Natural killer cell treated with Interleukin-12 subunit alpha and Interleukin-12 subunit beta and Interleukin-15 and Interleukin-18, amount 100 ng/mL, for 72 hours (primary cell): ENCODE measurements around the gene LCE1F. TPM values are rescaled to one million over a fixed set of nuclear protein-coding genes. Genes with fewer than 3 reads are reported as not detected.

Experiments
- ATAC-seq, 2 donors: fragments of 150-1000 bp; cut with Tn5 transposase in 1 of 2; sonication (Bioruptor Pico), chemical (Tn5 transposase) in 1 of 2; 2 replicates each; pipeline ENCODE4 v1.10.0; 2021
- DNase-seq: peaks from one replicate; pipeline ENCODE4 v3.0.0; 2022; ENCODE audit warnings: low spot score
- H3K27ac Mint-ChIP-seq, 2 donors: 1 replicate in 1 of 2; 2 replicates in 1 of 2; pipeline ENCODE4 v1.8.0; 2022; ENCODE audit warnings: mixed read lengths in 2 of 2, mild to moderate bottlenecking in 1 of 2, moderate library complexity in 1 of 2
- H3K27me3 Mint-ChIP-seq, 2 donors: 1 replicate in 1 of 2; 2 replicates in 1 of 2; pipeline ENCODE4 v1.8.0; 2022; ENCODE audit warnings: mixed read lengths in 2 of 2
- H3K36me3 Mint-ChIP-seq: one replicate; pipeline ENCODE4 v1.8.0; 2022; ENCODE audit warnings: mixed read lengths
- H3K4me1 Mint-ChIP-seq, 2 donors: 1 replicate in 1 of 2; 2 replicates in 1 of 2; pipeline ENCODE4 v1.8.0; 2022; ENCODE audit warnings: low read depth in 2 of 2, mixed read lengths in 2 of 2, mild to moderate bottlenecking in 1 of 2
- H3K4me3 Mint-ChIP-seq: one replicate; pipeline ENCODE4 v1.8.0; 2022; ENCODE audit warnings: mixed read lengths
- H3K9me3 Mint-ChIP-seq: 2 replicates; pipeline ENCODE4 v1.8.0; 2022; ENCODE audit warnings: mixed read lengths
- total RNA-seq, 2 donors: library from RNA; stranded (reverse); gene quantifications; one replicate each; pipeline ENCODE4 v1.2.3, GENCODE V29; 2022

LCE1F gene
- not detected for total RNA-seq

- Mint-ChIP-seq H3K27me3 (peaks cover 20 to 58% of the 10 kb centered on the region in 2 donors), H3K4me3 (no peak within 1 kb of the TSS), H3K27ac (no peak within 1 kb of the TSS), H3K36me3 (no peaks in the 10 kb centered on the region), H3K4me1 (no peaks in the 10 kb centered on the region), H3K9me3 (no peaks in the 10 kb centered on the region)
- ATAC-seq (no peak), DNase-seq (no peak)
These were observed at the start of gene LCE1F for GRCh38 chr1:152774875-152775274. TSS of gene LCE1F (plus strand) at chr1:152775140. CDS start at chr1:152776372, 1,232 bp downstream.

- H3K27me3 Mint-ChIP-seq = peaks cover 13 to 14% of the 10 kb centered on the region in 2 donors
- no peak overlapping the region for H3K4me3 Mint-ChIP-seq
- no peak for ATAC-seq
- no peaks in the 10 kb centered on the region for H3K9me3 Mint-ChIP-seq
- no peaks in the 10 kb centered on the region for H3K36me3 Mint-ChIP-seq
- no peak overlapping the region for H3K27ac Mint-ChIP-seq
- H3K4me1 Mint-ChIP-seq = no peaks in the 10 kb centered on the region
- no peak for DNase-seq
These were observed 49.7 kb upstream of the LCE1F start for GRCh38 chr1:152725261-152725660.

- no peaks in the 10 kb centered on the region for H3K4me1 Mint-ChIP-seq
- no peaks in the 10 kb centered on the region for H3K36me3 Mint-ChIP-seq
- no peaks in the 10 kb centered on the region for H3K9me3 Mint-ChIP-seq
- H3K27ac Mint-ChIP-seq = no peak overlapping the region
- no peak for DNase-seq
- H3K27me3 Mint-ChIP-seq = peaks cover 5% of the 10 kb centered on the region in 2 donors
- ATAC-seq = no peak
- no peak overlapping the region for H3K4me3 Mint-ChIP-seq
These were observed 46.0 kb upstream of the LCE1F start for GRCh38 chr1:152728986-152729385.

DNA sequence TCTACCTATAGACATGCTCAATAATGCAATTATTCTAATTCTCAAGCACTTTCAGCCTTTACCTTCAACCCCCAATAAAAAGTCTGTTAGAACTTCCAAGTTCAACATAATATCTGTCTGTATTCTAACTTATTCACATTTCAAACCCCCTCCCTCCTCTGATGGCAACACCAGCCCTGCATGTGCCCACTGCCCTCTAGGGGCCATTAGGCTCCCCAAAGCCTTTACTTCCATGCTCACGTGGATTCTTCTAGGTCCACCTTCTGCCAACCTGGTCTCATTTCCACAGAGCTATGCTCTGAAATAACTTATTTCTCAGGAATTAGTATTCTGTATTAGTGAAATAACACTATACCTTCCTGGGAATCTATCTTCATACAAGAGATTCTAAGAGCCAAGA lies 39.3 kb upstream of the LCE1F start:
- DNase-seq (no peak), ATAC-seq (no peak)
- H3K27ac Mint-ChIP-seq = no peak overlapping the region
- H3K4me3 Mint-ChIP-seq = no peak overlapping the region
- no peaks in the 10 kb centered on the region for H3K9me3 Mint-ChIP-seq
- no peaks in the 10 kb centered on the region for H3K36me3 Mint-ChIP-seq
- peaks cover 23 to 48% of the 10 kb centered on the region in 2 donors for H3K27me3 Mint-ChIP-seq
- no peaks in the 10 kb centered on the region for H3K4me1 Mint-ChIP-seq

DNA sequence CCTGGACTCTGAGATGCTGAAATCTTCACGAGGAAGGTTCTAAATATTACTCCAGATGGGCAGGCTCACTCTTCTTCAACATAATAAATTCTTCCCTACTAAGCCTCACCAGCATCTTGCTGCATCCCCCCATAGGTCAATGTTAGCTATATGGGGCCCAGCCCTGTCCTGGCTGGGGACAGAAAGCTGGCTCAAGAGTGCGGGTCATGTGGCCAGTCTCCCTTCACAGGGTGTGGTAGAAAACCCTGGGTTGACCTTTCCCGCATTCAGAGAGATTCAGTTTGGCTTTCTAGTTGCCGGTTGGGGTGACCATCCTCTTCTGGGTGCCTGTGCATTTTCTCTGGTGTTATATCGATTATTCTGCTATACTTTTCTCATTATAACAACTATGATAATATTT lies 36.9 kb upstream of the LCE1F start:
- no peak overlapping the region for H3K27ac Mint-ChIP-seq
- DNase-seq = no peak
- no peak for ATAC-seq
- no peak overlapping the region for H3K4me3 Mint-ChIP-seq
- no peaks in the 10 kb centered on the region for H3K9me3 Mint-ChIP-seq
- H3K36me3 Mint-ChIP-seq = no peaks in the 10 kb centered on the region
- H3K27me3 Mint-ChIP-seq = peaks cover 32 to 55% of the 10 kb centered on the region in 2 donors
- no peaks in the 10 kb centered on the region for H3K4me1 Mint-ChIP-seq

- Mint-ChIP-seq H3K27ac (no peak overlapping the region), H3K36me3 (no peaks in the 10 kb centered on the region), H3K27me3 (peaks cover 36 to 51% of the 10 kb centered on the region in 2 donors), H3K4me1 (no peaks in the 10 kb centered on the region), H3K4me3 (no peak overlapping the region), H3K9me3 (no peaks in the 10 kb centered on the region)
- ATAC-seq = no peak
- DNase-seq = no peak
These were observed 35.1 kb upstream of the LCE1F start for GRCh38 chr1:152739841-152740240.

- no peak for DNase-seq
- peaks cover 31 to 50% of the 10 kb centered on the region in 2 donors for H3K27me3 Mint-ChIP-seq
- ATAC-seq = no peak
These were observed 33.3 kb upstream of the LCE1F start for GRCh38 chr1:152741656-152742055.

DNA sequence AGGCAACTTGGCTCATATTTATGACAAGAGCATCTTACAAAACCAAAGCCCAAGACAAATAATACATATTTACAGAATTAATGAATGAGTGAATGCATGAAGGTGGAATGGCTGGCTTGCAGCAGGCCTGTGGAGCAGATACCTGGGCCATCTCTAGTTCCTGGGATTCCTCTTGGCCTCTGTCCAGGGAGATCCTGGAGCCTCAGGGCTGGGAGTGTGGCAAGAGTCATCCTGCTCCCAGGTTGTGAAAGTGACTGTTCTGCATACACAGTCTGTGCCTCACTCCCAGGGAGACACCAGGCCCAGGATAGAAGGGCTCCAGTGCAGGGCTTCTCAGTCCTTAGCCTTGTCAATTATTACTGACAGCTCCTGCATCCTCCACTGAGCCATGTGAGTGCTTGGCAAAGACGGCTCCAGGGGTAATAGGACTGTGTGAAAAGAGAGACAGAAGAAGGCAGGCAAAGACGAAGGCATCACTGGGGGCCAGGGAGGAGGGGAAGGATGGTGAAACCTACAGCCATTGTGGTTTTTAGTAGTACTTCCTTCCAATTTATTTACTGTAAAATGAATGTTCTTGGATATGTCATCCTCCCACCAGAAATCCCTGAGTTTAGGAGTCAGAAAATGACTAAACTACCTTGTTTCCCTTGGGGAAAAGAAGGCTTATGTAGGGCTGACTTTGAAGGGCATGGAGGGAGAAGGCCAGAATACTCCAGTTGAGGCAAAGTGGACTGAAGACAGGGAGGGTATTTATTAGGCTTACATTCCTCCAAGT lies 31.4 kb upstream of the LCE1F start:
- no peak overlapping the region for H3K4me3 Mint-ChIP-seq
- H3K27me3 Mint-ChIP-seq = peaks cover 27 to 51% of the 10 kb centered on the region in 2 donors
- H3K27ac Mint-ChIP-seq = no peak overlapping the region
- no peaks in the 10 kb centered on the region for H3K9me3 Mint-ChIP-seq
- H3K4me1 Mint-ChIP-seq = no peaks in the 10 kb centered on the region
- DNase-seq (no peak), ATAC-seq (no peak)
- no peaks in the 10 kb centered on the region for H3K36me3 Mint-ChIP-seq

More at GRCh38 chr1:152741656-152742055, 33.3 kb upstream of the LCE1F start:
- no peak overlapping the region for H3K27ac Mint-ChIP-seq
- no peaks in the 10 kb centered on the region for H3K36me3 Mint-ChIP-seq
- no peaks in the 10 kb centered on the region for H3K4me1 Mint-ChIP-seq
- no peak overlapping the region for H3K4me3 Mint-ChIP-seq
- no peaks in the 10 kb centered on the region for H3K9me3 Mint-ChIP-seq

- Mint-ChIP-seq H3K27ac (no peak overlapping the region), H3K27me3 (peaks cover 24 to 48% of the 10 kb centered on the region in 2 donors), H3K36me3 (no peaks in the 10 kb centered on the region), H3K4me1 (no peaks in the 10 kb centered on the region), H3K4me3 (no peak overlapping the region), H3K9me3 (no peaks in the 10 kb centered on the region)
- DNase-seq (no peak), ATAC-seq (no peak)
These were observed 29.6 kb upstream of the LCE1F start for GRCh38 chr1:152745289-152745704.

DNA sequence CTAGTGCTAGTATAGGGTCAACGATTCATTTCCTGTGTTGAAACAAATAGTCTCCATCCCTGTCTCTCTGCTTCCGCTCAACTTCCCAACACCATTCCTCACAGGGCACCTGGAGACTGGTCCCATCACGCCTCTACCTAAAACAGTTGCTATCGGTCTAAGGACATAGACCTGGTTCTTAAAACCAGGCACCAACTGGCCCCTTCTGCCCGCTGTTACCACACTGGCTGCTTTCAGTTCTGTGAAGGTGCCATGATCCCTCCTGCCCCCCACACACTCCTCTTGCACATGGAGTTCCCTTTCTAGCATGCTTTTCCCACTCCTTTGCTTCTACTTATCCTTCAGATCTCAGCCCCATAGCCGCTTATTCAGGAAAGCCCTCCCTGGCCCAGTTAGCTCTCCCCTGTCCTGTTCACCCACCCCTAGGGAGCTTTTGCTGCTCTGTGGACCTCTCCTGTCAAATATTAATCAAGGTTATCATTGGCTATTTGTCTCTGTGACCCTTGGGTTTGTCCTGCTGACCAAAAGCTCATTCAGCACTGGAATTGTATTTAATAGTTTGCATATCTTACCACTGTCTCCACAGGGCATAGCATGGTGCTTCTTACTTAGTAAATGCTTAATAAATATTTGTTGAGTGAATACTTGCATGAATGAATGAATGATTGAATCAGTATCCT lies 29.0 kb upstream of the LCE1F start:
- Mint-ChIP-seq H3K9me3 (no peaks in the 10 kb centered on the region), H3K4me1 (no peaks in the 10 kb centered on the region), H3K36me3 (no peaks in the 10 kb centered on the region), H3K27me3 (peaks cover 30 to 54% of the 10 kb centered on the region in 2 donors), H3K27ac (no peak overlapping the region), H3K4me3 (no peak overlapping the region)
- DNase-seq (no peak), ATAC-seq (no peak)

GRCh38 chr1:152747831-152748230 lies 27.1 kb upstream of the LCE1F start:
- no peaks in the 10 kb centered on the region for H3K36me3 Mint-ChIP-seq
- H3K9me3 Mint-ChIP-seq = no peaks in the 10 kb centered on the region
- no peak overlapping the region for H3K4me3 Mint-ChIP-seq
- ATAC-seq (no peak), DNase-seq (no peak)
- H3K4me1 Mint-ChIP-seq = no peaks in the 10 kb centered on the region
- H3K27me3 Mint-ChIP-seq = peaks cover 32 to 67% of the 10 kb centered on the region in 2 donors
- no peak overlapping the region for H3K27ac Mint-ChIP-seq

DNA sequence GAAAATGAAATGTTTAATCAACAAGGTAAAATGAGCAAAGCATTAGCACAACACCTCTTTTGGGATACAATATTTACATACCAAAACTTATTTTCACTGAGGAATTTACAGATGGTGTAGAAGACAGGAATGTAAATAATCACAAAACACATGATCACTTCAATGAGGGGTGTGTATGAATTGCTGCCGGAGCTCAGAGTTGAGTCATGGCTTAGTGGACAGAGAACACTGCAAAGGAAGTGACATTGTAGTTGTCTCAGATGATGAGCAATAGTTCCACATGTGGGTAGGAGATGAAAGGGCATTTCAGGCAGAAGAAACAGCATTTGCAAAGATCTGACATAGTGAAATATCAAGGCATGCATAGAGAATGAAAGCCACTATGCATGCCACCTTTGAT lies 22.7 kb upstream of the LCE1F start:
- ATAC-seq (no peak), DNase-seq (no peak)
- Mint-ChIP-seq H3K27me3 (peaks cover 36 to 75% of the 10 kb centered on the region in 2 donors), H3K9me3 (no peaks in the 10 kb centered on the region), H3K4me1 (no peaks in the 10 kb centered on the region), H3K36me3 (no peaks in the 10 kb centered on the region), H3K4me3 (no peak overlapping the region), H3K27ac (no peak overlapping the region)

- DNase-seq = no peak
- H3K4me3 Mint-ChIP-seq = no peak overlapping the region
- no peak for ATAC-seq
- no peaks in the 10 kb centered on the region for H3K9me3 Mint-ChIP-seq
- no peaks in the 10 kb centered on the region for H3K36me3 Mint-ChIP-seq
- H3K4me1 Mint-ChIP-seq = no peaks in the 10 kb centered on the region
- no peak overlapping the region for H3K27ac Mint-ChIP-seq
- peaks cover 38 to 64% of the 10 kb centered on the region in 2 donors for H3K27me3 Mint-ChIP-seq
These were observed 21.4 kb upstream of the LCE1F start for GRCh38 chr1:152753586-152753985.

DNA sequence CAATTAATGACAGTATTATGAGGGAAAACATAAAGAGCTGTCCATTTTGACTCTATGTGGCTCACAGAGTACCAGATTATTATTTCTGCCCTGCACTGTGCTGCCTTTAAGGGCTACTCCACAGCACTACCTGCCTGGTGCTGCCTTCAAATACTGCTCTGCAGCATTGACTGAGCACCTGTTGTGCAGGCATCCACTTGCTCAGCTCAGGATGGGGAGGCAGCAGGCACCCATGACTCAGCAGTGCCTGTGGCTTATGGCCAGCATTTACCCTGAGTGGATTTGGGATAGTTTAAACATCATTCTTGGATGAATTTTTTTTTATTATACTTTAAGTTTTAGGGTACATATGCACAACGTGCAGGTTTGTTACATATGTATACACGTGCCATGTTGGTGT lies 18.1 kb upstream of the LCE1F start:
- no peaks in the 10 kb centered on the region for H3K36me3 Mint-ChIP-seq
- H3K4me3 Mint-ChIP-seq = no peak overlapping the region
- ATAC-seq (no peak), DNase-seq (no peak)
- no peaks in the 10 kb centered on the region for H3K9me3 Mint-ChIP-seq
- H3K4me1 Mint-ChIP-seq = no peaks in the 10 kb centered on the region
- H3K27me3 Mint-ChIP-seq = peaks cover 26 to 49% of the 10 kb centered on the region in 2 donors
- H3K27ac Mint-ChIP-seq = no peak overlapping the region
